GM12878 (cell line): Measurements from ENCODE around the gene PDCD11. TPM values are rescaled to one million over a fixed set of nuclear protein-coding genes. Genes with fewer than 3 reads are reported as not detected.

Source experiments
- ASH2L ChIP-seq: fragments of 300-600, 200-600 bp; sonication (generic); IDR thresholded peaks from 2 replicates; pipeline ENCODE4 v1.6.1; 2017; ENCODE audit warnings: low read depth, mild to moderate bottlenecking, borderline replicate concordance
- NBN ChIP-seq: fragments of 450-650 bp; IDR thresholded peaks from 2 replicates; pipeline ENCODE4 v1.6.1; 2016
- NKRF ChIP-seq: fragments of 450-650 bp; conservative IDR thresholded peaks from 2 replicates; pipeline ENCODE4 v1.6.1; 2017; ENCODE audit warnings: mild to moderate bottlenecking, moderate library complexity
- ZNF384 ChIP-seq: IDR thresholded peaks from 2 replicates; pipeline ENCODE4 v1.6.1; 2012; ENCODE audit warnings: low read depth, mild to moderate bottlenecking, low read length, improper control_type of control experiment, borderline replicate concordance
- ZNF687 ChIP-seq: fragments of 450-650 bp; IDR thresholded peaks from 2 replicates; pipeline ENCODE4 v1.6.1; 2017; ENCODE audit warnings: mild to moderate bottlenecking, moderate library complexity
- polyA plus RNA-seq, 11 experiments: library from polyadenylated mRNA; depleted of rRNA in 4 of 11; unstranded in 6 of 11; stranded (reverse) in 5 of 11; fragments of >200 nt; fragmentation: Nextera tagmentation in 4 of 11; fragmentation: Illumina TruSeq in 1 of 11; extraction: Ambion mirVana in 4 of 11; extraction: Trizol in 1 of 11; gene quantifications; 1 replicate in 1 of 11; 2 replicates in 10 of 11; pipeline versions ENCODE4 v1.2.1 to v1.2.3, GENCODE V29; 2011 to 2016; ENCODE audit warnings: inconsistent platforms in 2 of 11, missing spikeins in 2 of 11, low read depth in 1 of 11
- total RNA-seq, 4 experiments: library from RNA; depleted of rRNA in 3 of 4; stranded (reverse); fragments of >200 nt in 3 of 4; fragmentation: Illumina TruSeq in 1 of 4; extraction: Trizol in 1 of 4; gene quantifications; 2 replicates each; pipeline versions ENCODE4 v1.2.1 to v1.2.3, GENCODE V29; 2013 to 2021

Gene PDCD11
- total and polyA plus RNA-seq, 10 of the 15 experiments (the other 5 are each of a cell fraction or from before 2014, with no cell fraction given): 13.9 to 69.7 (median 44.8) TPM

DNA sequence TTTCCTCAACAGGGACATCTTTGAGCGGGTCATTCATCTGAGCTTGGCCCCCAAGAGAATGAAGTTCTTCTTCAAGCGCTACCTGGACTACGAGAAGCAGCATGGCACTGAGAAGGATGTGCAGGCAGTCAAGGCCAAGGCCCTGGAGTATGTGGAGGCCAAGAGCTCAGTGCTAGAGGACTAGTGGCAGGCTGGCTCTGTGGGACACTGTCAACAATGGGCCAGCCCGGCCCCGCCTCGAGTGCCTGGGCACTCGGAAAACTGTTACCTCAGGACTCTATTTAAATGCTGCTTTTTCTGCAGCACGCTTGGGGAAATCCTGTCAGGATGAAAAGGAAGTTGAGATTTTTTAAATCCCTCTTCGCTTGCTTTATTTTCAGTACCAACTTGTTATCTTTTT is 48.9 kb downstream of the PDCD11 start (continued):
- no peak for TF ChIP-seq ZNF687
- TF ChIP-seq NBN: no peak
- no peak for TF ChIP-seq NKRF
- TF ChIP-seq ZNF384: no peak
- TF ChIP-seq ASH2L: no peak
